Amniotic epithelial cell (primary cell): ENCODE data around the gene PTH2.
"Not testable (repeated sequence)": the region's sequence is repeated elsewhere in the genome, so short reads cannot be mapped to it uniquely, and the experiment has no call there.

ENCODE experiments used
- DNase-seq: peaks from one replicate; pipeline ENCODE4 v3.0.0-alpha.2; 2010; ENCODE audit warnings: low read depth

The PTH2 gene

DNA sequence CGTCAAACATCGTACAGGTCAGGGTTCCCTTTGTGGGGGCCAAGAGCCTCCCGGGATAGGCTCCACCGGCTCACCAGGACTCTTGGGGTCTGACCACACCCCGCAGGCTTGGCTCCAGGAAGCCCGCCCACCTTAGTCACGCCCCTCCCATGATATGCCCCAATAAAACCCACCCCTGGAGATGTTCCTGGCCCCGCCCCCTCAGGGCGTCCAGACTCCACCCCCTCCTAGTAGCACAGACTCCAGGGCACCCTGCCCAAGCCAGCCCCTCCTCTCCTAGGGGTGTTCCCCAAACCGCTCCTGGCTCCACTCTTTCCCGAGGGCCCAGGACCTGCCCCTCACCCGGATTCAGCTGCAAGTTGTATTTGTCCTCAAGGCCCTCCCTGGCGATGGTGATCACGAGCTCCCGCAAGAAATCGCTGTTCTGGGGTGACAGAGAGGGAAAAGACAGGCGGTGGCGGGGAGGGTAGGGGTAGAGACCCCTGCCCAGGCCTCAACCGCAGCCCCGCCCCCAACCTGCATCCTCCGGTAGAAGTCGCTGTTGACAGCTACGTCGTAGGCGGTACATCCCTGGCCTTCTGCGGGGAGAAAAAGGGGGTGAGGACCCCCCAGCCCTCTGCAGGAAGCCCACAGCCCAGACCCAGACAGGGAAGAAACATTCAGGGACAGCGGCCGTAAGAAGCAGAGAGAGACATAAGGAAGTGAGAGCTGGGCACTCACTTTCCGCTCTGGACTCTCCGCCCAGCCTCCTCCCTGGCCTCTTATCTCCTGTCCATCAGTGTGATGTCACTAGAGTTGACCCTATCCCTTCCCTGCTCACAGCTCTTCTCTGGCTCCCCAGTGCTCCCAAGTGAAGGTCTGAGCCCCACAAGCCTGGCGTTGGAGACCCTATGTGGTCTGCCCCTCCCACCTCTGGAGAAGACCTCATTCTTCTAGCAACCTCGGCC, 24.5 kb upstream of the PTH2 start:
- peak; percentile 50 for DNase-seq

GRCh38 chr19:49445997-49446396, 22.8 kb upstream of the PTH2 start:
- no peak for DNase-seq

- not testable (repeated sequence) for DNase-seq
Measured at GRCh38 chr19:49444100-49444700, 21.0 kb upstream of the PTH2 start.

DNA sequence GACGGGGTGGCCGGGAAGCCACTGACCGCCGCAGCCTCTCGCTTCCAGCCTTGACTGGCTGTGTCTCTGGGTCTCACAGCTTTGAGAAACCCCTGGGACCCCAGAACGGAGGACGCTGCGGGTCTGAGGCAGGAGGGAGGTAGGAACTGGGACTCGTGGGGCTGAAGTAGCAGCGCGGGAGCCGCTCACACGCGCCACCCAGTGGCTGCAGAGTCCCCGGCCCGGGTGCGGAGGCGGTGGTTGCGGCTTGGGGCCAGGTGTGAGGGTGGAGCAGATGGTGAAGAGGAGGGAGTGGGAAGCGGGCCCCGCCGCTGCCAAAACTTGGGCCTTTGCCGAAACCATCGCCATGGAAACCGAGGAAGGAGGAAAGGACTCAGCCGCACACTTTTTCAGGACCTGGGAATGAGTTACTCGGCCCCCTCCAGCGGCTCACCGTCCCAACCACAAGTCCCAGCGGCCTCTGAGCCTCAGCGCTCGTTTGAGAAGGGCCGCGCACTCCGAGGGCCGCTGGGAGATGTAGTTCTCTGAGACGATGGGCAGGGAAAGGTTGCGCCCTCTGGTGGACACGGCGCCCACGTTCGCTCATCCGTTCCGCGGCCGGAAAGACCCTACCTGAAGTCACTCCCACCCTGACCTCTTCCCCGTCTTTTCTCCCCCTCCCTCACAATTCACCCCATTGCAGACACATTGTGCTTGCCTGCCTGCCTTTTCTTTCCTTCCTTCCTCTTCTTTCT, 20.3 kb upstream of the PTH2 start:
- peak; percentile 89 for DNase-seq

DNA sequence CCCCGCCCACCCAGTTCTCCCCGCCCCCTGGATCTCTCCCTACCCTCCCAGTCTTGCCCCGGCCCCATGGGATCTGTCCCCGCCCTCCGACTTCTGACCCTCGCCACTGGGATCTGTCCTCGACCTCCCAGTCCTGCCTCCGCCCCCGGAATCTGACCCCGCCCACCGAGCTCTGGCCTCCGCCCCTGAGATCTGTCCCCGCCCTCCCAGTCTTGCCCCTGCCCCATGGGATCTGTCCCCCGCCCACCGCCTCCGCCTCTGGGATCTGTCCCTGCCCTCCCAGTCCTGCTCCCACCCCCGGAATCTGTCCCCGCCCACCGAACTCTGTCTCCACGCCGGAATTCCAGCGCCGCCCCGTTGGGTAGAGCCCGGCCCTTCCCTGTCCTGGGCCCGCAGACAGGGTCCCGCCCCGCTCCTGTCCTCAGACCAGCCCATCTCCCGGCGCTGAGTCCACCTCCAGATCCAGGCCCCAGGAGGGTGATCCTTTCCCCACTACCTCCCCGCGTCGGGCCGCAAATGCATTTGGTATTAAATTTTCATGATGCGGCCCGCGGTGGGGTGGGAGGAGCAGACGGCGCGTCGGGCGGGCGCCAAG, 19.6 kb upstream of the PTH2 start:
- peak; percentile 78 for DNase-seq

DNA sequence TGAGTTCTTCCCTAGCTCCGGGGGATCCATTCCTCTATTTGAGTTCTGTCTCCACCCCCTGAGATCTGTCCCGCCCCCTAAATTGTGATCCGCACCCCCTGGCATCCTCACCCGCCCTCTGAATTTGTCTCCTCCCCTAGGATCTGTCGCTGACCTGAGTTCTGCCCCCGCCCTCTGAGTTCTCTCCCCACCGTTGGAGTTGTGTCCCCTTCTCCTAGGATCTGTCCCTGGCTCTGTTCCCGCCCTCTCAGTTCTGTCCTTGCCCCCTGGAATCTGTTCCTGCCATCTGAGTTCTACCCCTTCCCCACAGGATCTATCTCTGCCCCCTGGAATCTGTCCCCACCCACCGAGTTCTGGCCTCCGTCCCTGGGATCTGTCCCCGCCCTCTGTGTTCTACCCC, 19.1 kb upstream of the PTH2 start:
- DNase-seq = no peak

DNA sequence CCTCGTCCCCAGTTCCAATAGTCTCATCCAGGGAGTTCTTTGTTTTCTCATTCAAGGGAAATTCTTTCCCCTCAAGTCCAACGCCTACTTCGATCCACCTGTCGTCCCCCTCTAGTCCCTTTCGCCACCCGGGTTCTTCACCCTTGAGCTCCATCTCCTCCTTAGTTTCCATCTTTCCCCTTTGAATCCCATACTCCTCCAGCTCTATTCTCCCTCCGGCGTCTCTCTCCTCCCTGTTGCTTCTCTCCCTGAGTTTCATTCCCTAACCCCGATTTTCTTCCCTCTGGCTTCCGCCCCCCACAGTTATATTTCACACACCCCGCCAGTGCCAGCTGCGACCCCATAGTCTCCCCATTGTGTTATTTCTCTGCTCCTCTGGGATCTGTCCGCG, 18.7 kb upstream of the PTH2 start:
- DNase-seq = no peak

GRCh38 chr19:49441210-49441959, 18.1 kb upstream of the PTH2 start, which contains the start of gene SLC17A7:
Gene SLC17A7, minus strand, starts transcription at chr19:49441527. Its CDS starts 148 bp downstream, at chr19:49441379.
- DNase-seq = no peak

DNA sequence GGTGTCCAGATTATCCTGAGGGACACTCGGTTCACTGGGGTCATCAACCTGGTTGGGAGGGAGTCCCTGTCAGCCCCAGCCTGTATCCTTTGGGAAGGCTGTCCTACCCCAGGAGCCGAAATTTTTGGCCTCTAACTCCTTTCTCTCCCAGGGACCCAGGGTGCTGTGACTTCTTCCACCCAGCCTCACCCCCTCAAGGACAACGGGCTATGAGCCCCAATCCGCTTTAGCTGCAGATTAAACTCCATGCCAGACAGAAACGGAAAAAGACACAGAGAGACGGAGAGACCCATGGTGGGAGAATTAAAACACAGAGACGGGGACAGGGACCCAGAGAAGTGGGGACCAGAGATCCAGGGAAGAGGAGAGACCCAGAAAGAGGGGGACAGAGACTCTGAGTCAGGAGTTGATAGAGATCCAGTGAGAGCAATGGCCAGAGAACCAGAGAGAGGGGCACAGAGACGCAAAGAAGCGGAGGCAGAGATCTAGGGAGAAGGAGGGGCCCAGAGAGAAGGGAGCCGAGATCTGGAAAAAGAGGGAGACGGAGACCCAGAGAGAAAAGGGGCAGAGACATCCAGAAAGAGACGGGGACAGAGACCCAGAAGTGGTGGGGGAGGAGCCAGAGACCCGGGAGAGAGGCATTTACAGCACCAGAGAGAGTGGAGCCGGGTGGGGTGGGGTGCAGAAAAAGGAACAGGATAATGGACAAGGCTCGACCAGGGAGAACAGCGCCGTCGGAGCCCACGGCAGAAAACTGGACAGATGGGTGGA, 17.4 kb upstream of the PTH2 start:
- DNase-seq = no peak

DNA sequence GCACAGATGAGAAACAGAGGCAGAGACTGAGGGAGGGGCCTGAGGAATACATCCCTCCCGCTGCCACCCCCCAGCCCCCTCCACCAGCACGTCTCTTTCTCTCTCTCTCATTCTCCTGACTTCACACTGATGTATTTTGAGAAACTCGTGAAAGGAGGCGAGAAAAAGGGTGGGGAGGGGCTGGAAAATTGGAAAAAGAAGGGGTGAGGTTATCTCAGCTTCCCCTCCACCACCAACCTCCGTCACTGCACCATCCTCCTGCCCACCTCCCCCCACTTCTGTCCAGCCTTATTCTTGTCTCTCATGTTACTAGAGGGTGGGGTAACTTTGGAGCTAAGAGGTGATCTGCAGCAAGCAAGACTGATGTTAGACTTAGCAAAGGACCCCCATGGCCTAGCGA, 16.6 kb upstream of the PTH2 start:
- DNase-seq = no peak

- DNase-seq = no peak
Measured at GRCh38 chr19:49438261-49438660, 15.0 kb upstream of the PTH2 start.

DNA sequence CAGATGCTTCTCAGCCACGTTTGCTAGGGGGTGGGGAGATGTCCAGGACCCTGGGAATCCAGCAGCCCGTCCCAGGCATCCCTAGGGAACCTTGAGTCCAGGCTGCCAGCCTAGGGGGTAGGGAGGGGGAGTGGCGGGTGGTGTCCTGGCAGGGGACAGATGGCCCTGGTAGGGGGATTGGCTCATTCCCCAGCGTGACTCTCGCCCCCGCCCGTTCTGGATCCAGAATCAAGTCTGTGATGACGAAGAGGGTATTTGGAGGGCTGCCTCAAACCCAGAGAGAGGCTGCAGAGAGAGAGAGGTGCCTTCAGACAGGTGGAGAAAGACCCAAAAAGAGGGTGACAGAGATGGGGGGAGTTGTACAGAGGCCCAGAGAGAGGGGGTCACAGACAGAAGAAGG, 14.0 kb upstream of the PTH2 start:
- DNase-seq = no peak

GRCh38 chr19:49436381-49437017, 13.3 kb upstream of the PTH2 start:
- no peak for DNase-seq

- DNase-seq = no peak
Measured at GRCh38 chr19:49435670-49436069, 12.4 kb upstream of the PTH2 start.

GRCh38 chr19:49434907-49435583, 11.8 kb upstream of the PTH2 start:
- no peak for DNase-seq

GRCh38 chr19:49433240-49433901, 10.1 kb upstream of the PTH2 start:
- DNase-seq = no peak

DNA sequence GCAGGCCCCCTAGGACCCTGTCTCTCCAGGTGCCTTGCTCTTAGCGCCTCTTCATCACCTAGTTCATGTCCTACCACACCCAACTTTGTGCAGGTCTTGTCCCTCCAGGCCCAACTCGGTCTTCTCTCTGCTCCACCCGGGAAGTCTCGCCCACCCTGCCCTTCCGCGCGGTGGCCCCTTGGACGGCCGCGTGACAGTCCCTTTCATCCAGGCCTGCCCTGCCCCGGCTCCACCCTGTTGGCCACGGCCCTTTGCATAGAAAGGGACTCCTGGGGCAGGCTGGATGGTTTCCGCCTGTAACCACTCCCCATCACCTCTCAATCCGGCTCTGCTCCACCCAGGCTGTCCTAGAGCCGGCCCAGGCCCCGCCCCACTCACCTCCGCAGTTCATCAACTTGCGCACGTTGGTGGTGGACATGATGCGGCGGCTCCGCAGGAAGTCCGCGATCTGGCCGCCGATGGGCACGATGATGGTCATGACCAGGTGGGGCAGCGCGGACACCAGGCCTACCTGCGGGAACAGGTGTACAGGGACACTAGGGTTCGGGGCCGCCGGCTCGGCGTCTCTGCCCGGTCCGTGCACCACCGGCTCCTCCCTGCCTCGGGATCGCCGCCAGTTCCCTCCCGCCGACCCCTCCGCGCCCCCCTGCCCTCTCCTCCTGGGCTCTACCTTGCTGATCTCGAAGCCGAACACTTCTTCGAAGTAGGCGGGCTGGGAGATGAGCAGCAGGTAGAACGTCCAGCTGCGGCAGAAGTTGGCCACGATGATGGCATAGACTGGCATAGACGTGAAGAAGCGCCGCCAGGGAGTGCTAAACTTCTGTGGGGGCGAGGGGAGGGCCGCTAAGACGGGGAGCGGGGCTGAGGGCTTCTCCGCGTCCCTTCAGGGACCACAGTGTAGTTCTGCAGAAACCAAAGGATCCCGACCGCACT, 9.2 kb upstream of the PTH2 start:
- DNase-seq = no peak

GRCh38 chr19:49431330-49431749, 8.1 kb upstream of the PTH2 start:
- no peak for DNase-seq
